Hindlimb muscle (tissue), 1 donor: ENCODE results near the gene GNE. TPM values are rescaled to one million over a fixed set of nuclear protein-coding genes. Genes with fewer than 3 reads are reported as not detected.
"Not testable (repeated sequence)": the region's sequence is repeated elsewhere in the genome, so short reads cannot be mapped to it uniquely, and the experiment has no call there.

ENCODE experiments used
- DNase-seq: peaks from one replicate; pipeline ENCODE4 v3.0.0-alpha.2; 2013
- polyA plus RNA-seq: library from polyadenylated mRNA; unstranded; fragments of 120-200 nt; gene quantifications from one replicate; pipeline ENCODE4 v1.2.1, GENCODE V29; 2013; ENCODE audit not compliant: insufficient read length

Gene GNE
- polyA plus RNA-seq, result 14.3 TPM

- peak; percentile 99 for DNase-seq
These were observed at the start of gene GNE for GRCh38 chr9:36258208-36258995. TSS of gene GNE (minus strand) at chr9:36258448. CDS start at chr9:36249355, 9,093 bp downstream.

- DNase-seq, result no peak
These were observed 48.4 kb upstream of the GNE start for GRCh38 chr9:36306471-36307306.

GRCh38 chr9:36304366-36304765 lies 46.1 kb upstream of the GNE start:
- not testable (repeated sequence) for DNase-seq

- DNase-seq, result no peak
These were observed 43.0 kb upstream of the GNE start for GRCh38 chr9:36301227-36301626.

- no peak for DNase-seq
These were observed 40.3 kb upstream of the GNE start for GRCh38 chr9:36298566-36298965.

GRCh38 chr9:36297798-36298197 lies 39.5 kb upstream of the GNE start:
- no peak for DNase-seq

- DNase-seq, result not testable (repeated sequence)
These were observed 36.7 kb upstream of the GNE start for GRCh38 chr9:36294996-36295395.

- no peak for DNase-seq
These were observed 35.7 kb upstream of the GNE start for GRCh38 chr9:36293918-36294317.

- DNase-seq, result no peak
These were observed 34.9 kb upstream of the GNE start for GRCh38 chr9:36293171-36293570.

- no peak for DNase-seq
These were observed 34.4 kb upstream of the GNE start for GRCh38 chr9:36292641-36293040.

- DNase-seq, result no peak
These were observed 32.7 kb upstream of the GNE start for GRCh38 chr9:36290996-36291395.

- no peak for DNase-seq
These were observed 31.7 kb upstream of the GNE start for GRCh38 chr9:36289836-36290435.

- DNase-seq, result no peak
These were observed 29.8 kb upstream of the GNE start for GRCh38 chr9:36288070-36288469.

GRCh38 chr9:36286388-36286787 lies 28.1 kb upstream of the GNE start:
- DNase-seq, result no peak

- no peak for DNase-seq
These were observed 26.0 kb upstream of the GNE start for GRCh38 chr9:36284226-36284625.

- DNase-seq, result no peak
These were observed 24.0 kb upstream of the GNE start for GRCh38 chr9:36282275-36282674.

GRCh38 chr9:36280989-36281388 lies 22.7 kb upstream of the GNE start:
- DNase-seq, result no peak

- DNase-seq, result no peak
These were observed 20.0 kb upstream of the GNE start for GRCh38 chr9:36278243-36278642.

- DNase-seq, result peak; percentile 66
These were observed 18.5 kb upstream of the GNE start for GRCh38 chr9:36276781-36277181.

GRCh38 chr9:36276254-36276653 lies 18.0 kb upstream of the GNE start:
- no peak for DNase-seq

- no peak for DNase-seq
These were observed 16.8 kb upstream of the GNE start for GRCh38 chr9:36275060-36275459.

- DNase-seq, result not testable (repeated sequence)
These were observed 15.1 kb upstream of the GNE start for GRCh38 chr9:36273354-36273753.

- no peak for DNase-seq
These were observed 9.8 kb upstream of the GNE start for GRCh38 chr9:36268007-36268427.
